ENCODE data around the gene DCAF4.

DNA sequence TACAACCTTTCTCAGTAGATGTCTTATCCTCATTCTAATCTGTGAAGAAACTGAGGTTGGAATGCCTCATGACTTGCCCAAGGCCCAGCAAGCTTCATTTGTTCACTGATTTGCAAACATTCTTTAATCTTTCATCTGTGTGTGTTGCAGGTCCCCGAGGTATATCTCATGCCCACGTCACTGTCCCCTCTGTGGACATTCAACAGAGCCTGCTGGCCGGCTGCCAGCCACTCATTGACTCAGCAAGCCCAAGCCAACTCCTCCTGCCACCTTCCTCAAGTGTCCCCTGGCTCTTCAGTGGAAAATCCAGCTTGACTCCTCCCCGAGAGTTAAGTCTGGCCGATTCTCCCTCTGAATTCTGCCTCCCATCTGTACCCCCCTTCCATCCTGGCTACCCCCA, 1.9 kb upstream of the DCAF4 start:
- TF ChIP-seq, protein P1, sequence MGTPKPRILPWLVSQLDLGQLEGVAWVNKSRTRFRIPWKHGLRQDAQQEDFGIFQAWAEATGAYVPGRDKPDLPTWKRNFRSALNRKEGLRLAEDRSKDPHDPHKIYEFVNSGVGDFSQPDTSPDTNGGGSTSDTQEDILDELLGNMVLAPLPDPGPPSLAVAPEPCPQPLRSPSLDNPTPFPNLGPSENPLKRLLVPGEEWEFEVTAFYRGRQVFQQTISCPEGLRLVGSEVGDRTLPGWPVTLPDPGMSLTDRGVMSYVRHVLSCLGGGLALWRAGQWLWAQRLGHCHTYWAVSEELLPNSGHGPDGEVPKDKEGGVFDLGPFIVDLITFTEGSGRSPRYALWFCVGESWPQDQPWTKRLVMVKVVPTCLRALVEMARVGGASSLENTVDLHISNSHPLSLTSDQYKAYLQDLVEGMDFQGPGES (IDR thresholded peaks at IDR 0.05; ENCODE audit: low read depth, low read length) = no peak
- TF ChIP-seq TEAD4 (IDR thresholded peaks at IDR 0.05; ENCODE audit: borderline replicate concordance, insufficient read depth) = no peak
- TF ChIP-seq EP300 (IDR thresholded peaks at IDR 0.05; ENCODE audit: borderline replicate concordance in 1 of 2, low read depth in 1 of 2, low read length in 1 of 2) = no peak
- TF ChIP-seq, protein P2, sequence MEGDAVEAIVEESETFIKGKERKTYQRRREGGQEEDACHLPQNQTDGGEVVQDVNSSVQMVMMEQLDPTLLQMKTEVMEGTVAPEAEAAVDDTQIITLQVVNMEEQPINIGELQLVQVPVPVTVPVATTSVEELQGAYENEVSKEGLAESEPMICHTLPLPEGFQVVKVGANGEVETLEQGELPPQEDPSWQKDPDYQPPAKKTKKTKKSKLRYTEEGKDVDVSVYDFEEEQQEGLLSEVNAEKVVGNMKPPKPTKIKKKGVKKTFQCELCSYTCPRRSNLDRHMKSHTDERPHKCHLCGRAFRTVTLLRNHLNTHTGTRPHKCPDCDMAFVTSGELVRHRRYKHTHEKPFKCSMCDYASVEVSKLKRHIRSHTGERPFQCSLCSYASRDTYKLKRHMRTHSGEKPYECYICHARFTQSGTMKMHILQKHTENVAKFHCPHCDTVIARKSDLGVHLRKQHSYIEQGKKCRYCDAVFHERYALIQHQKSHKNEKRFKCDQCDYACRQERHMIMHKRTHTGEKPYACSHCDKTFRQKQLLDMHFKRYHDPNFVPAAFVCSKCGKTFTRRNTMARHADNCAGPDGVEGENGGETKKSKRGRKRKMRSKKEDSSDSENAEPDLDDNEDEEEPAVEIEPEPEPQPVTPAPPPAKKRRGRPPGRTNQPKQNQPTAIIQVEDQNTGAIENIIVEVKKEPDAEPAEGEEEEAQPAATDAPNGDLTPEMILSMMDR (IDR thresholded peaks at IDR 0.05) = no peak
- TF ChIP-seq, protein P3, sequence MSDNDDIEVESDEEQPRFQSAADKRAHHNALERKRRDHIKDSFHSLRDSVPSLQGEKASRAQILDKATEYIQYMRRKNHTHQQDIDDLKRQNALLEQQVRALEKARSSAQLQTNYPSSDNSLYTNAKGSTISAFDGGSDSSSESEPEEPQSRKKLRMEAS (IDR thresholded peaks at IDR 0.05; ENCODE audit: low read depth) = no peak
- TF ChIP-seq, protein P4, sequence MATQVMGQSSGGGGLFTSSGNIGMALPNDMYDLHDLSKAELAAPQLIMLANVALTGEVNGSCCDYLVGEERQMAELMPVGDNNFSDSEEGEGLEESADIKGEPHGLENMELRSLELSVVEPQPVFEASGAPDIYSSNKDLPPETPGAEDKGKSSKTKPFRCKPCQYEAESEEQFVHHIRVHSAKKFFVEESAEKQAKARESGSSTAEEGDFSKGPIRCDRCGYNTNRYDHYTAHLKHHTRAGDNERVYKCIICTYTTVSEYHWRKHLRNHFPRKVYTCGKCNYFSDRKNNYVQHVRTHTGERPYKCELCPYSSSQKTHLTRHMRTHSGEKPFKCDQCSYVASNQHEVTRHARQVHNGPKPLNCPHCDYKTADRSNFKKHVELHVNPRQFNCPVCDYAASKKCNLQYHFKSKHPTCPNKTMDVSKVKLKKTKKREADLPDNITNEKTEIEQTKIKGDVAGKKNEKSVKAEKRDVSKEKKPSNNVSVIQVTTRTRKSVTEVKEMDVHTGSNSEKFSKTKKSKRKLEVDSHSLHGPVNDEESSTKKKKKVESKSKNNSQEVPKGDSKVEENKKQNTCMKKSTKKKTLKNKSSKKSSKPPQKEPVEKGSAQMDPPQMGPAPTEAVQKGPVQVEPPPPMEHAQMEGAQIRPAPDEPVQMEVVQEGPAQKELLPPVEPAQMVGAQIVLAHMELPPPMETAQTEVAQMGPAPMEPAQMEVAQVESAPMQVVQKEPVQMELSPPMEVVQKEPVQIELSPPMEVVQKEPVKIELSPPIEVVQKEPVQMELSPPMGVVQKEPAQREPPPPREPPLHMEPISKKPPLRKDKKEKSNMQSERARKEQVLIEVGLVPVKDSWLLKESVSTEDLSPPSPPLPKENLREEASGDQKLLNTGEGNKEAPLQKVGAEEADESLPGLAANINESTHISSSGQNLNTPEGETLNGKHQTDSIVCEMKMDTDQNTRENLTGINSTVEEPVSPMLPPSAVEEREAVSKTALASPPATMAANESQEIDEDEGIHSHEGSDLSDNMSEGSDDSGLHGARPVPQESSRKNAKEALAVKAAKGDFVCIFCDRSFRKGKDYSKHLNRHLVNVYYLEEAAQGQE (IDR thresholded peaks at IDR 0.05; ENCODE audit: low read depth, low read length) = no peak
- TF ChIP-seq, protein P5, sequence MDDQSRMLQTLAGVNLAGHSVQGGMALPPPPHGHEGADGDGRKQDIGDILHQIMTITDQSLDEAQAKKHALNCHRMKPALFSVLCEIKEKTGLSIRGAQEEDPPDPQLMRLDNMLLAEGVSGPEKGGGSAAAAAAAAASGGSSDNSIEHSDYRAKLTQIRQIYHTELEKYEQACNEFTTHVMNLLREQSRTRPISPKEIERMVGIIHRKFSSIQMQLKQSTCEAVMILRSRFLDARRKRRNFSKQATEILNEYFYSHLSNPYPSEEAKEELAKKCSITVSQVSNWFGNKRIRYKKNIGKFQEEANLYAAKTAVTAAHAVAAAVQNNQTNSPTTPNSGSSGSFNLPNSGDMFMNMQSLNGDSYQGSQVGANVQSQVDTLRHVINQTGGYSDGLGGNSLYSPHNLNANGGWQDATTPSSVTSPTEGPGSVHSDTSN (IDR thresholded peaks at IDR 0.05) = no peak
- TF ChIP-seq SMC3 (IDR thresholded peaks at IDR 0.05; ENCODE audit: low read depth, low read length) = no peak
- TF ChIP-seq, protein P6, sequence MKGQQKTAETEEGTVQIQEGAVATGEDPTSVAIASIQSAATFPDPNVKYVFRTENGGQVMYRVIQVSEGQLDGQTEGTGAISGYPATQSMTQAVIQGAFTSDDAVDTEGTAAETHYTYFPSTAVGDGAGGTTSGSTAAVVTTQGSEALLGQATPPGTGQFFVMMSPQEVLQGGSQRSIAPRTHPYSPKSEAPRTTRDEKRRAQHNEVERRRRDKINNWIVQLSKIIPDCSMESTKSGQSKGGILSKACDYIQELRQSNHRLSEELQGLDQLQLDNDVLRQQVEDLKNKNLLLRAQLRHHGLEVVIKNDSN (IDR thresholded peaks at IDR 0.05; ENCODE audit: borderline replicate concordance, low read depth) = no peak
